WTC11 (cell line): Measurements from ENCODE around the gene KIF3C. TPM values are rescaled to one million over a fixed set of nuclear protein-coding genes. Genes with fewer than 3 reads are reported as not detected.

Source experiments
- ATAC-seq: fragments of 200-7000 bp; cut with Tn5 transposase; 2 replicates; pipeline ENCODE4 v1.10.0; 2021; ENCODE audit warnings: mild to moderate bottlenecking, moderate library complexity
- CTCF ChIA-PET: fragments of 300-600 bp; sonication (Branson Sonifier 250); formaldehyde crosslinking; loops from one replicate; lab custom pipeline; 2021; ENCODE audit warnings: antibody characterized with exemption; lab: Charles Lee
- POLR2A ChIA-PET: fragments of 350-600 bp; sonication (Branson Sonifier 250); formaldehyde crosslinking; loops from one replicate; lab custom pipeline; 2021; ENCODE audit warnings: antibody characterized with exemption; lab: Charles Lee
- DNase-seq: peaks from one replicate; pipeline ENCODE4 v3.0.0; 2021; ENCODE audit warnings: low spot score
- H3K27ac Mint-ChIP-seq: 2 replicates; pipeline ENCODE4 v1.8.0; 2021; ENCODE audit warnings: mixed read lengths
- H3K27me3 Mint-ChIP-seq: 2 replicates; pipeline ENCODE4 v1.8.0; 2021; ENCODE audit warnings: low read depth, mild to moderate bottlenecking, moderate library complexity, mixed read lengths
- H3K36me3 Mint-ChIP-seq: 2 replicates; pipeline ENCODE4 v1.8.0; 2021; ENCODE audit warnings: mixed read lengths
- H3K4me1 Mint-ChIP-seq: 2 replicates; pipeline ENCODE4 v1.8.0; 2022; ENCODE audit warnings: mixed read lengths
- H3K4me3 Mint-ChIP-seq: 2 replicates; pipeline ENCODE4 v1.8.0; 2021; ENCODE audit warnings: mild to moderate bottlenecking, moderate library complexity, mixed read lengths
- H3K9me3 Mint-ChIP-seq: 2 replicates; pipeline ENCODE4 v1.8.0; 2021; ENCODE audit warnings: mixed read lengths
- ARID4B ChIP-seq: sonication (generic); formaldehyde crosslinking; IDR thresholded peaks from 2 replicates; pipeline ENCODE4 v1.8.0; 2023; ENCODE audit warnings: missing genetic modification reagents, mild to moderate bottlenecking, borderline replicate concordance
- ATF2 ChIP-seq: sonication (generic); formaldehyde crosslinking; IDR thresholded peaks from 2 replicates; pipeline ENCODE4 v1.8.1; 2022; ENCODE audit warnings: low read depth, missing genetic modification reagents, borderline replicate concordance
- CREM ChIP-seq: sonication (generic); formaldehyde crosslinking; IDR thresholded peaks from 2 replicates; pipeline ENCODE4 v1.8.1; 2022; ENCODE audit warnings: mild to moderate bottlenecking, missing genetic modification reagents, moderate library complexity
- E2F5 ChIP-seq: sonication (generic); formaldehyde crosslinking; IDR thresholded peaks from 2 replicates; pipeline ENCODE4 v1.8.1; 2022; ENCODE audit warnings: mild to moderate bottlenecking, moderate library complexity, missing genetic modification reagents
- ESRRA ChIP-seq: sonication (generic); formaldehyde crosslinking; IDR thresholded peaks from 2 replicates; pipeline ENCODE4 v1.8.1; 2022; ENCODE audit warnings: mild to moderate bottlenecking, missing genetic modification reagents, borderline replicate concordance
- JUN ChIP-seq: sonication (generic); formaldehyde crosslinking; IDR thresholded peaks from 2 replicates; pipeline ENCODE4 v1.8.0; 2023; ENCODE audit warnings: mild to moderate bottlenecking, missing genetic modification reagents
- NFATC4 ChIP-seq: fragments of 250-450 bp; sonication (Bioruptor Pico); IDR thresholded peaks from 2 replicates; pipeline ENCODE4 v1.9.0; 2021; ENCODE audit warnings: mild to moderate bottlenecking
- SMAD4 ChIP-seq: sonication (generic); formaldehyde crosslinking; IDR thresholded peaks from 2 replicates; pipeline ENCODE4 v1.8.0; 2022; ENCODE audit warnings: mild to moderate bottlenecking, missing genetic modification reagents
- SOX15 ChIP-seq: fragments of 250-450 bp; sonication (Bioruptor Pico); IDR thresholded peaks from 2 replicates; pipeline ENCODE4 v1.9.0; 2021; ENCODE audit warnings: mild to moderate bottlenecking
- TP53 ChIP-seq: sonication (generic); formaldehyde crosslinking; IDR thresholded peaks from 2 replicates; pipeline ENCODE4 v1.8.1; 2023; ENCODE audit warnings: mild to moderate bottlenecking, missing genetic modification reagents
- USF2 ChIP-seq: sonication (generic); formaldehyde crosslinking; IDR thresholded peaks from 2 replicates; pipeline ENCODE4 v1.8.1; 2023; ENCODE audit warnings: mild to moderate bottlenecking, missing genetic modification reagents, moderate library complexity
- ZBTB43 ChIP-seq: sonication (generic); formaldehyde crosslinking; IDR thresholded peaks from 2 replicates; pipeline ENCODE4 v1.8.1; 2023; ENCODE audit warnings: mild to moderate bottlenecking, missing genetic modification reagents
- ZNF532 ChIP-seq: fragments of 250-450 bp; sonication (Bioruptor Pico); IDR thresholded peaks from 2 replicates; pipeline ENCODE4 v1.9.0; 2021; ENCODE audit warnings: mild to moderate bottlenecking, borderline replicate concordance
- total RNA-seq: library from RNA; stranded (reverse); gene quantifications from 3 replicates; pipeline ENCODE4 v1.2.3, GENCODE V29; 2021

Gene KIF3C
- total RNA-seq, 1 experiment from 2014 or later: 48.1 TPM

- Mint-ChIP-seq H3K27me3 (no peaks in the 10 kb centered on the region), H3K9me3 (peaks cover 6% of the 10 kb centered on the region), H3K4me1 (peaks cover 25% of the 10 kb centered on the region), H3K4me3 (no peak overlapping the region), H3K36me3 (0 out of 2 replicates have a peak, but pooled peaks cover 4% of the 10 kb centered on the region), H3K27ac (no peak overlapping the region)
- POLR2A ChIA-PET: no interaction called here
- DNase-seq (no peak), ATAC-seq (no peak)
- no peak for TF ChIP-seq ZBTB43
- TF ChIP-seq ZNF532 (CRISPR knock-in tag): no peak
- TF ChIP-seq ARID4B (CRISPR knock-in tag): no peak
- no peak for TF ChIP-seq TP53 (CRISPR knock-in tag)
- TF ChIP-seq CREM: no peak
- TF ChIP-seq NFATC4 (CRISPR knock-in tag): no peak
- no peak for TF ChIP-seq E2F5 (CRISPR knock-in tag)
- no peak for TF ChIP-seq SOX15 (CRISPR knock-in tag)
- no peak for TF ChIP-seq ESRRA (CRISPR knock-in tag)
- TF ChIP-seq SMAD4 (CRISPR knock-in tag): no peak
- TF ChIP-seq ATF2 (CRISPR knock-in tag): no peak
- no peak for TF ChIP-seq JUN (CRISPR knock-in tag)
- TF ChIP-seq USF2 (CRISPR knock-in tag): no peak
- CTCF ChIA-PET: no interaction called here
Measured at GRCh38 chr2:26013668-26014067, 31.4 kb upstream of the KIF3C start.
